COLO668 (cell line): ENCODE measurements around the gene SIX2.

Experiments
- DNase-seq: peaks from one replicate; lab custom pipeline; 2025; ENCODE audit not compliant: unreplicated experiment; lab: John Stamatoyannopoulos, UW

The SIX2 gene

GRCh38 chr2:45002686-45003085, 6.6 kb downstream of the SIX2 start:
- peak; percentile 64 for DNase-seq

DNA sequence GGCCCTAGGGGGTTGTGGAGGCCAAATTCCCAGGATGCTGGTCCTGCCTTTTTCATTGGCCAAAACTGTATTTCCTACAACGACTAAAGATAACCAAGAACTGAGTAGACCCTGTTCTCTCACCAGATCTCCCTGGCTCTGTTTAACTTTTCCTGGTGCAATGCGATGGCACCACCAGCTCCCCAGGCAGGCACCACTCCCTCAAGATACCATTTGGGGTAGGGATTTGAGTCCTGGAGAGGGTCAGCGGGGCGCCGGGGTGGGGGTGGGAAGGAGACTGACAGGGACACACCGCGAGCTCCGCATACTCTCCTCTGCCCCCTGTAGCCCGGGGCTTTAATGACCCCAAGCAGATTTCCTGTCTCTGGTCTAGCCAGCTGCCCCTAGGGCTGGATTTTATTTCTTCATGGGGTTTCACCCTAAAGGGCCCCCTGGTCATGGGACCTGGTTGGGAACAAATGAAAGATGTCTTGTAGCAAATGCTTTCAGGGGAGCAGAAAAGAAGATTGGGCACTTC, 7.3 kb downstream of the SIX2 start:
- DNase-seq: no peak

DNA sequence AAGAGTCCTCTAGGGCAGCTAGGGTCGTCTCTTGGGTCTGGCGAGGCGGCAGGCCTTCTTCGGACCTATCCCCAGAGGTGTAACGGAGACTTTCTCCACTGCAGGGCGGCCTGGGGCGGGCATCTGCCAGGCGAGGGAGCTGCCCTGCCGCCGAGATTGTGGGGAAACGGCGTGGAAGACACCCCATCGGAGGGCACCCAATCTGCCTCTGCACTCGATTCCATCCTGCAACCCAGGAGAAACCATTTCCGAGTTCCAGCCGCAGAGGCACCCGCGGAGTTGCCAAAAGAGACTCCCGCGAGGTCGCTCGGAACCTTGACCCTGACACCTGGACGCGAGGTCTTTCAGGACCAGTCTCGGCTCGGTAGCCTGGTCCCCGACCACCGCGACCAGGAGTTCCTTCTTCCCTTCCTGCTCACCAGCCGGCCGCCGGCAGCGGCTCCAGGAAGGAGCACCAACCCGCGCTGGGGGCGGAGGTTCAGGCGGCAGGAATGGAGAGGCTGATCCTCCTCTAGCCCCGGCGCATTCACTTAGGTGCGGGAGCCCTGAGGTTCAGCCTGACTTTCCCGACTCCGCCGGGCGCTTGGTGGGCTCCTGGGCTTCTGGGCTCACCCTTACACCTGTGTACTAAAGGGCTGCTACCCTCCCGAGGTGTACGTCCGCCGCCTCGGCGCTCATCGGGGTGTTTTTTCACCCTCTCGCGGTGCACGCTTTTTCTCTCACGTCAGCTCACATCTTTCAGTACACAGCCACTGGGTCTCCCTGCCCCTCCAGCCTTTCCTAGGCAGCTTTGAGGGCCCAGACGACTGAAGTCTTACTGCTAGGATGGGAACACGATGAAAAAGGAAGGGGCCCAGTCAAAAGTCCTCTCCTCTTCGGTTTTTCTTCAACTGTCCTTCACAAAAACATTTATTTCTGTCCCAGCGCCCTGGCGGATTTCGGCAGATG, 8.1 kb downstream of the SIX2 start:
- DNase-seq: no peak

GRCh38 chr2:45000341-45000901, 8.8 kb downstream of the SIX2 start:
- DNase-seq: no peak

DNA sequence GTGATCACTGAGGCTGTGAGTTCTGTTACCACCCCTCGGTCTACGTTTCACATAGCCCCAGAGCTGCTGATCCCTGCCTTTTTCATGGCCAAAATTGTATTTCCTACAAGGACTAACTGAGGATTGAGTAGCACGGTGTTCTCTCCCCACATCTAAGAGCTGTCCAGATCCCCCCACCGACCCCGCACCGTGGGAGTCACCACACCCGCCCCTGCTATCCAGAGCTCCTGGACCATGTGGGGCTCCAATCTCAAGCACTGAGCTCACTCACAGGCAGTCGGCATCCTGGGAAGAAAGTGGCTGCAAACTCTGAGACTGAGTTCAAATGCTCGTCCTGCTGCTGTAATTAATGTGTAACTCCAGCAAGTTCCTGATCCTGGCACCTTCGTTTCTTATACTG, 9.7 kb downstream of the SIX2 start:
- DNase-seq: no peak

- DNase-seq: no peak
Observed at GRCh38 chr2:44997963-44998362, 11.3 kb downstream of the SIX2 start.

- DNase-seq: no peak
Observed at GRCh38 chr2:44996356-44996755, 12.9 kb downstream of the SIX2 start.

- DNase-seq: no peak
Observed at GRCh38 chr2:44994377-44994776, 14.9 kb downstream of the SIX2 start.

DNA sequence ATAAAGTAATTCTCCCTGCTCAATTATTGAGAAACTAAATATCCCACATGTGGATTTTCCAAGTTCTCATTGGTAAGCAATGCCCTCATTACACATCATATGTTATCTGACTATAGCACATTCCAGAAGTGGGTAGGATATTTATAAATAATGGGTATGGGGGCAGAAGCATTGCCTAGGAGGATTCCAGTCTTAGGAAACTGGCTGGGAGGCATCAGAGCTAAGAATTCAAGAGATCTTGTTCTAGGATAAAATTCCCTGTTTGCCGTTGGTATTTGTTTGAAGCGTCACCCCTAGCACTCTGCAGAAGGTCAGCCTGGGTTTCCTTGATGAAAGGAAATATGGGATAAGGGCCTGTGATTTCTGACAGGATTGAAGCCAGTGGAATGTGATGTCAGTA, 20.1 kb downstream of the SIX2 start:
- no peak for DNase-seq

DNA sequence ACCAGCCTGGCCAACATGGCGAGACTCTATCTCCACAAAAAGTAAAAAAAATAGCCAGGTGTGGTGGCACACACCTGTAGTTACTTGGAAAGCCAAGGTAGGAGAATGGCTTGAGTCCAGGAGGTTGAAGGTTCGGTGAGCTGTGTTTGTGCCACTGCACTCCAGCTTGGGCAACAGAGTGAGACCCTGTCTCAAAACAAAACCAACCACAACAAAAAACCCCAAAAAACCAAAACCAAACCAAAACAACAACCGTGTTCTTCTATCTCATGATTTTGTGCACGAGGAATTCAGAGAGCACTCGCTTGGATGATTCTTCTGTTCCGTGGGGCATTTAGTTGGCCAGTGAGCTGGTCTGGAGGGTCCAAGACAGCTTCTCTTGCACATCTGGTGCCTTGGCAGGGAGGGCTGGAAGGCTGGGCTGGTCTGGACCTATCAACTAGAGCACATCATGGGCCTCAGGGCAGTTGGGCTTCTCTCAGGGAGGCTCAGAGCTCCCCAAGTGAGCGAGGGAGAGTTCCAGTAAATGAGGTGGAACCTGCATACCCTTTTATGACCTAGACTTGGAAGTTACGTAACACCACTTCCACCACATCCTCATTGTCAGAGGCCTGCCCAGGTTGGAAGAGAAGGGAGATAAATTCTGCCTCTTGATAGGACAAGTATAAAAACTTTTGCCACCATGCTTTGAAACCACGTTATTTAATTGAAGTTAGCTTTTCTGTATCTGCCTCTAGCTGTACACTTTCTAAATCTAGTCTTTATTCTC, 25.2 kb downstream of the SIX2 start:
- no peak for DNase-seq

DNA sequence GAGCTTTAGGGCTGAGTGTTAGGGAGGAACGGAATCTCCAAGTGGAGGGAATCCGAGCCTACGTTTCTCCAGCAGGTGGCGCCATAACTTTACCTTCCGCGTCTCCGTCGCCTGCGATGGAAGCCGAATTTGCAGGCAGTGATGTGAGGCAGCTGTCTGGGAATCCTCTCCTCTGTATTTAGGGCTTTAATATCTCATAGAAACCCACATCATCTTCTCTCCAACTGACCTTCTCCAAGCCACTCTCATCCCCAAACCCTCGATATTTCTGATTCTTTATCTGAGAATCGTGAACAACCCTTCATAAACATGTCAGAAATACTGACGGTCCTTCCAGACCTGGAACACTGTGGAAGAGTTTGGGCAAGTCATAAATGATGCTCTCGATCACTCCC, 27.5 kb downstream of the SIX2 start:
- DNase-seq: peak; percentile 80

DNA sequence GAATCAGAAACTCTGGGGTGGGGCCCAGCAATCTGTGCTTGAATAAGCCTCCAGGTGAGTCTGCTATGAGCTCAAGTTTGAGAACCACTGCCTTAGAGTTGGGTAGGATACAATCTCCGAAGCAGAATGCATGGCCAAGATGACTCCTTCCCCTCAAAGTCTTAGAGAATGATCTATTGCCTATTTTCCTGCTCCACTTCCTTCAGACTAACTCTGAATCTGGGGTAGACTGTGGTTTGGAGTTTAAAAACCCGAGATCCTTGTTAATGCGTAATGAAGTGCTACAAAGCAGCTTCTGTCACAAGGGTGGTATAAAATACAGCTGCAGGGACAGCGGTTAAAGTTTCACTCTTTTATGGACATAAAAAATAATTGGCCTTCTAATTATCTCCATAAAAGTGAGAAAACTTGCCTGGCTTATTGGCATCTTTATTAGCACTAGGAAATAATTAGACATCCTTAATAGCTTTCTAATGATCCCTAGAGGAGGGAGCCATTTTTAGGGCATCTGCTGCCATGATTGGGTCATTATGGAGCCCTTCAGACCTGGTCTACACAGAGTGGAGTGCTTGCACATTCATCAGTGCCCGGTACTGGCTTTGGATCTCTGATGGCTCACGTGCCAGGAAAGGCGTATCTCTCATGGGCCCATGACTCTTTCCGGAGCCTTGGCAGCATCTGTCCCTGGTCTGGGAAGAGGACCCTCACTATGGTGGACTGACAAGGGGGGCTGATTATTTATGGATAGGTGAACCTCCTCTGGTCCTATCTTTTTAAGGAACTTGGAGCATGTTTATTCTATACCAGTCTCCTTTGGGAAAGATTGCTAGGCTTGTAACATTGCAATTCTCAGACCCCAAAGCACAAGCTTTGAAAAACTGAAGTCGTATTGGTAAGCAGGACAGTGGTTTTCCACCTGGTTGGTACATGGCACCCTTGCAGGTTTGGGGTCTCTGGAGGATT, 28.2 kb downstream of the SIX2 start:
- DNase-seq: no peak

GRCh38 chr2:44979581-44979980, 29.7 kb downstream of the SIX2 start:
- no peak for DNase-seq

DNA sequence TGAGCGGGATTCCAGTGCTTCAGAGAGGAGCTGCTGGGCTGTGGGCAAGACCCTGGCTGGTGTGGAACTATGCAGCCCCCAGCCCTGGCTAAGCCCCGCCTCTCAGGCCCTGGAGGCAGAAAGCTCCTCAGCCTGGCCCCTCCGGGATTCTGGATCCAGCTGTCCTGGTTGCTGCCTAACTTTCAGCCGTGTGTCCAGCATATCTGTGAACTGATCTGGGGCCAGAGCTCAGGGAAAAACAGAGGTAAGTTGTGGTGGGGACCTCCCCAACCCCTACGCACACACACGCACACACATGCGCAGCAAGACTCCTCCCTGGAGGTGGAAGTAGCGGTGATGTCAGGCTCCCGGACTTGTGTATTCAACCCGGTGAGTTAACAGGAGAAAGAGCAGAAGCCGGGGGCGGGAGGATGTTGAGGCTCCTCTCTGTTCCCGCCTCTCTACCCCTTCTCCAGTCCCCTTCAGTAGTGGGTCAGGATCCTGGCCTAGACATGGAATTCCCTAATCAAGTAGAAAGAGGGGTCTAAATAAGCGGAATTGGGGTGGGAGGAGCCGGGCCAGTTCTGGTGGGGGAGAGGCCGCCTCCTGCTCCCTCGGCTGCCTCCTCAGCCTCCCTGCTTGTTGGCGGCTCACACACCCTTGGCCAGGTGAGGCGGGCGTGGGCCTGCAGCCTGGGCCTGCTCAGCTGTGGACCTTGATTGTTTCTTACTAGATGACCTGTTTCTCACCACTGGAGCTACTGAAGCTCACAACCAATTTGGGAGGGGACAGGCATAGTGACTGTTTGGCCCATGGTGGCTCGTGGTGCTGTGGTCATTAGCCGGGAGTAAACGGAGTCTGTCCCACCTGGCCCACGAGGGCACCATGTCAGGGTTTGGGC, 33.4 kb downstream of the SIX2 start:
- no peak for DNase-seq

- peak; percentile 23 for DNase-seq
Observed at GRCh38 chr2:44974064-44974715, 35.1 kb downstream of the SIX2 start.

GRCh38 chr2:44972771-44973535, 36.3 kb downstream of the SIX2 start:
- DNase-seq: peak; percentile 15

- DNase-seq: no peak
Observed at GRCh38 chr2:44970846-44971450, 38.3 kb downstream of the SIX2 start.

DNA sequence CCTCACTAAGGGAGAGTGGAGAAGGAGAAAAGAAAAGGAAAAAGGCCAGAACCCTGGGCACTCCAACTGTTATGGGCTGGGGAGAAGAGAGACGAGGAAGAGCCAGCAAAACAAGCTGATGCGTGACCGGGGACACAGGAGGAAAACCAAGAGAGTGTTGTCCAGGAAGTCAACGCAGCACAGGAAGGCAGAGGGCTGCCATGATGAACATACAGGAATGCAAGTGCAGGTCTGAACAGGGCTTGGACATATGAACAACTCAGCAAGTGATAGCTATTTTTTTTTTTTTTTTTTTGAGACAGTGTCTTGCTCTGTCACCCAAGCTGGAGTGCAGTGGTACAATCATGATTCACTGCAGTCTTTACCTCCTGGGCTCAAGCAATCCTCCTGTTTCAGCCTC, 39.3 kb downstream of the SIX2 start:
- no peak for DNase-seq
